GM12891 (cell line): Measurements from ENCODE around the gene PUS1.

ENCODE experiments used
- POLR2A ChIP-seq: IDR thresholded peaks from 2 replicates; pipeline ENCODE4 v1.6.1; 2011; ENCODE audit warnings: low read depth, low read length, control low read depth
- POLR2AphosphoS5 ChIP-seq: IDR thresholded peaks from 2 replicates; pipeline ENCODE4 v1.6.1; 2011; ENCODE audit warnings: low read depth, low read length, control low read depth
- POU2F2 ChIP-seq: IDR thresholded peaks from 2 replicates; pipeline ENCODE4 v1.6.1; 2011; ENCODE audit warnings: low read depth, mild to moderate bottlenecking, control low read depth, low read length, moderate library complexity
- SPI1 ChIP-seq: IDR thresholded peaks from 2 replicates; pipeline ENCODE4 v1.6.1; 2011; ENCODE audit warnings: low read depth, low read length, control low read depth
- TAF1 ChIP-seq: IDR thresholded peaks from 2 replicates; pipeline ENCODE4 v1.6.1; 2011; ENCODE audit warnings: low read depth, low read length, control low read depth

DNA sequence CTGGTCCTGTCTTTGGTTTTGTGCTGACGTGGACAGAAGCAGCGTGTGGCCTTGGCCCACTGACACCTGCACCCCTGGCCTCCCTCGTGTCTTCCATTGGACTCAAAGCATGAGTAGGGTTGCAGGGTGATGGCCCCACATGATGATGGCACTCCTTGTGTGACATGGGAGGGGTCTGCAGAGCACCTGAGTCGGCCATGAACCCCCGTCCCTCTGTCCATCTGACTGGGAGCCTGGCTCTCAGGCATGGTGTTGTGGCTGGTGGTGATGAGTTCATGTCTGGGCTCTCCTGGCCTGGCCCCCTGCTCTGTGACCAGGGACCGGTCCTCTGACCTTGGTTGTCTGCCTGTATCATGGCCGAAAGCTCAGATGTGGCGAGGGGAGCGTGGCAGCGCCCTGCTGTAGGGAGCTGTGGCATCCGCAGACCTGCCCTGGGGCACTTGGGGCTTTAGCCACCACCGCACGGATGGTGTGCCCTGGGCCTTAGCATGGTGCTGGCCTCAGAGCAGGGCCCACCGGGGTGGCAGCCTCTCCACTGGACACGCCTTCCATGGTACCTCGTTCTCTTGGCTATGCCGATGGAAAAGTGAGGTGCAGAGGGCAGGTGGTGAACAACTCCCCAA, 17.9 kb upstream of the PUS1 start:
- TF ChIP-seq POLR2AphosphoS5 (no peak), SPI1 (no peak), TAF1 (no peak), POLR2A (no peak), POU2F2 (no peak)
